ENCODE data around the gene CD3E.

GRCh38 chr11:118264569-118265465, 39.7 kb upstream of the CD3E start:
- TF ChIP-seq YY1 (IDR thresholded peaks at IDR 0.05; ENCODE audit: insufficient read depth, insufficient read length) (no peak), SUZ12 (IDR thresholded peaks at IDR 0.05; ENCODE audit: extremely low read depth, insufficient read depth, insufficient read length) (no peak)
